GM23338 (cell line): ENCODE results near the gene PLPP2. TPM values are rescaled to one million over a fixed set of nuclear protein-coding genes. Genes with fewer than 3 reads are reported as not detected.

Experiments
- ATAC-seq: fragments of 200-7000 bp; cut with Tn5 transposase; 3 replicates; pipeline ENCODE4 v1.9.1; 2020
- DNase-seq: peaks from one replicate; pipeline ENCODE4 v3.0.0-alpha.2; 2015; ENCODE audit warnings: low spot score
- H2AFZ ChIP-seq: fragments of 200-600 bp; sonication (generic); 2 replicates; pipeline ENCODE4 v1.8.0; 2016; ENCODE audit warnings: antibody characterized with exemption, mild to moderate bottlenecking, moderate library complexity
- H3F3A ChIP-seq: fragments of 200-600 bp; sonication (generic); replicated peaks from 2 replicates; pipeline ENCODE4 v1.8.0; 2017; ENCODE audit warnings: antibody characterized with exemption, mixed run types, low read depth
- H3K27ac ChIP-seq: fragments of 200-600 bp; sonication (generic); 2 replicates; pipeline ENCODE4 v1.6.1; 2016; ENCODE audit warnings: low read depth
- H3K27me3 ChIP-seq: fragments of 200-600 bp; sonication (generic); 2 replicates; pipeline ENCODE4 v1.8.0; 2016; ENCODE audit warnings: mild to moderate bottlenecking, mixed run types, moderate library complexity; ENCODE audit not compliant: insufficient read depth
- H3K36me3 ChIP-seq: fragments of 200-600 bp; sonication (generic); 2 replicates; pipeline ENCODE4 v1.8.0; 2016; ENCODE audit warnings: mild to moderate bottlenecking; ENCODE audit not compliant: insufficient read depth
- H3K4me1 ChIP-seq: fragments of 200-600 bp; sonication (generic); 2 replicates; pipeline ENCODE4 v1.8.0; 2016; ENCODE audit warnings: mild to moderate bottlenecking, moderate library complexity; ENCODE audit not compliant: insufficient read depth
- H3K4me2 ChIP-seq: fragments of 200-600 bp; sonication (generic); 2 replicates; pipeline ENCODE4 v1.7.1; 2017; ENCODE audit warnings: mixed run types
- H3K4me3 ChIP-seq: fragments of 200-600 bp; sonication (generic); 2 replicates; pipeline ENCODE4 v1.6.1; 2016; ENCODE audit warnings: mixed run types
- H3K79me2 ChIP-seq: fragments of 200-600 bp; sonication (generic); replicated peaks from 2 replicates; pipeline ENCODE4 v1.8.0; 2017; ENCODE audit warnings: mild to moderate bottlenecking; ENCODE audit not compliant: insufficient read depth
- H3K9me2 ChIP-seq: fragments of 200-600 bp; sonication (generic); 2 replicates; pipeline ENCODE4 v1.8.0; 2017; ENCODE audit not compliant: insufficient read depth
- H4K20me1 ChIP-seq: fragments of 200-600 bp; sonication (generic); replicated peaks from 2 replicates; pipeline ENCODE4 v1.8.0; 2017; ENCODE audit warnings: mild to moderate bottlenecking; ENCODE audit not compliant: insufficient read depth
- H3K27ac Mint-ChIP-seq: 2 replicates; pipeline ENCODE4 v1.8.0; 2020; ENCODE audit warnings: inconsistent platforms, mild to moderate bottlenecking, moderate library complexity, mixed read lengths
- H3K27me3 Mint-ChIP-seq: 3 replicates; pipeline ENCODE4 v1.8.0; 2022; ENCODE audit warnings: low read depth, mild to moderate bottlenecking, moderate library complexity, mixed read lengths, inconsistent platforms; ENCODE audit not compliant: insufficient read depth, poor library complexity
- H3K36me3 Mint-ChIP-seq: 3 replicates; pipeline ENCODE4 v1.8.0; 2021; ENCODE audit warnings: low read depth, mild to moderate bottlenecking, inconsistent platforms, moderate library complexity, mixed read lengths
- H3K4me1 Mint-ChIP-seq: 3 replicates; pipeline ENCODE4 v1.8.0; 2020; ENCODE audit warnings: mild to moderate bottlenecking, inconsistent platforms, mixed read lengths
- H3K4me3 Mint-ChIP-seq: 3 replicates; pipeline ENCODE4 v1.8.0; 2021; ENCODE audit warnings: moderate library complexity, mild to moderate bottlenecking, inconsistent platforms, mixed read lengths
- H3K9me3 Mint-ChIP-seq: 3 replicates; pipeline ENCODE4 v1.8.0; 2020; ENCODE audit warnings: moderate library complexity, mild to moderate bottlenecking, inconsistent platforms, mixed read lengths
- CREB1 ChIP-seq: fragments of 250-450 bp; sonication (Bioruptor Pico); IDR thresholded peaks from 2 replicates; pipeline ENCODE4 v1.5.0; 2020; ENCODE audit warnings: low read depth, mild to moderate bottlenecking, moderate library complexity
- ETS1 ChIP-seq: IDR thresholded peaks from 2 replicates; pipeline ENCODE4 v1.6.1; 2016; ENCODE audit warnings: antibody characterized with exemption
- EZH2 ChIP-seq: fragments of 200-600 bp; sonication (generic); IDR thresholded peaks from one replicate; pipeline ENCODE4 v1.8.0; 2017; ENCODE audit warnings: antibody characterized with exemption, mild to moderate bottlenecking, low read depth; ENCODE audit not compliant: unreplicated experiment
- STAT1 ChIP-seq: IDR thresholded peaks from one replicate; pipeline ENCODE4 v1.6.1; 2016; ENCODE audit warnings: antibody characterized with exemption; ENCODE audit not compliant: unreplicated experiment
- ZNF462 ChIP-seq: fragments of 250-450 bp; sonication (Bioruptor Pico); IDR thresholded peaks from 2 replicates; pipeline ENCODE4 v1.5.0; 2020; ENCODE audit warnings: mild to moderate bottlenecking, moderate library complexity
- polyA plus RNA-seq: library from polyadenylated mRNA; unstranded; fragments of >200 nt; fragmentation: Nextera tagmentation; extraction: Ambion mirVana; gene quantifications from 2 replicates; pipeline ENCODE4 v1.2.1, GENCODE V29; 2016
- total RNA-seq: library from RNA; depleted of rRNA; stranded (reverse); fragments of >200 nt; shearing (Covaris generic); gene quantifications from 2 replicates; pipeline ENCODE4 v1.2.3, GENCODE V29; 2014

The PLPP2 gene
- total and polyA plus RNA-seq, 2 experiments from 2014 or later, result 58.3 to 82.6 TPM

GRCh38 chr19:296476-297225 is 5.4 kb upstream of the PLPP2 start (continued):
- TF ChIP-seq ZNF462 (CRISPR knock-in tag) (no peak), CREB1 (CRISPR knock-in tag) (no peak), EZH2 (no peak)

- Histone ChIP-seq H3K36me3 (no peaks in the 10 kb centered on the region), H3K27ac (no peak overlapping the region), H3K79me2 (no peaks in the 10 kb centered on the region), H3K27me3 (peaks cover 12% of the 10 kb centered on the region), H3K4me1 (peaks cover 15% of the 10 kb centered on the region; the same call in 1 of the 2 replicates), H3K9me2 (no peaks in the 10 kb centered on the region), H2AFZ (no peak overlapping the region), H4K20me1 (peaks cover 2% of the 10 kb centered on the region; the same call in 1 of the 2 replicates), H3K4me3 (no peak overlapping the region), H3K4me2 (no peak overlapping the region; the same call in 1 of the 2 replicates), H3F3A (no peaks in the 10 kb centered on the region)
- no peak overlapping the region for H3K4me3 Mint-ChIP-seq
- peaks cover 24% of the 10 kb centered on the region for H3K9me3 Mint-ChIP-seq
- H3K36me3 Mint-ChIP-seq, result peaks cover 16% of the 10 kb centered on the region
- peaks cover 20% of the 10 kb centered on the region for H3K27me3 Mint-ChIP-seq
- DNase-seq (no peak), ATAC-seq (peak; percentile 4; the same call in 2 of the 3 replicates)
- H3K4me1 Mint-ChIP-seq, result peaks cover 24% of the 10 kb centered on the region
- H3K27ac Mint-ChIP-seq, result 0 out of 2 replicates have a peak overlapping the region, but pooled peaks have one; percentile 42
- no peak for TF ChIP-seq CREB1 (CRISPR knock-in tag)
- no peak for TF ChIP-seq STAT1
- no peak for TF ChIP-seq ETS1
- no peak for TF ChIP-seq EZH2
- no peak for TF ChIP-seq ZNF462 (CRISPR knock-in tag)
Observed at GRCh38 chr19:295687-296370, 4.6 kb upstream of the PLPP2 start.
